Measurements from ENCODE around the gene LRRC3B.

The LRRC3B gene

GRCh38 chr3:26638113-26638512 lies 15.5 kb downstream of the LRRC3B start:
- in situ Hi-C loops (cut with HindIII; ENCODE audit: low pct_unique_long_range_greater_than_20kb, low sequenced_read_pairs) = no loop called here
- TF ChIP-seq JUND (IDR thresholded peaks at IDR 0.05; ENCODE audit: low read depth) = no peak
- DNase-seq (ENCODE audit: low read depth in 1 of 2, low spot score in 1 of 2) = no peak

- DNase-seq (ENCODE audit: low read depth in 1 of 2, low spot score in 1 of 2) = no peak
- no peak for TF ChIP-seq JUND (IDR thresholded peaks at IDR 0.05; ENCODE audit: low read depth)
- in situ Hi-C loops (cut with HindIII; ENCODE audit: low pct_unique_long_range_greater_than_20kb, low sequenced_read_pairs) = no loop called here
These were observed 16.8 kb downstream of the LRRC3B start for GRCh38 chr3:26639339-26639738.

DNA sequence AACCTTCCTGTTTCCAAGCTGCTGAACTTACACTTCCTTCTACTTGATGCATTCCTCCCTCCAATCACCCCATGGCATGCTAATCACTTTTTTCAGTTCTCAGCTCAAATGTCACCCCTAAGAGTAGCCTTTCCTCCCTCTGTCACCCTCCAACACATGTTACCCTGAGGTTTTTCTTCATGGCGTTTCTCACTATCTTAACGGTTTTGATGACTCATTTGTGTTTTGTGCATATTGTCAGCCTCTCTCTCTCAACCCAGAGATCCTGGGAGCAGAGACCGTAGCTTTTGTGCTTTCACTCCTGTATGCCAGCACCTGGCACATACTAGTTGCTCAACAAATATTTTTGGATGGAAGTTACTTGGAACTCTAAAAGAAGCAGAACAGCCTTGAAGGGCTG lies 24.5 kb downstream of the LRRC3B start:
- in situ Hi-C loops (cut with HindIII; ENCODE audit: low pct_unique_long_range_greater_than_20kb, low sequenced_read_pairs) = no loop called here
- DNase-seq (ENCODE audit: low read depth in 1 of 2, low spot score in 1 of 2) = no peak

GRCh38 chr3:26648461-26648860 lies 25.9 kb downstream of the LRRC3B start:
- in situ Hi-C loops (cut with HindIII; ENCODE audit: low pct_unique_long_range_greater_than_20kb, low sequenced_read_pairs) = no loop called here
- DNase-seq (ENCODE audit: low read depth in 1 of 2, low spot score in 1 of 2) = no peak

More for the DNA sequence above, 24.5 kb downstream of the LRRC3B start:
- TF ChIP-seq JUND (IDR thresholded peaks at IDR 0.05; ENCODE audit: low read depth) = no peak

DNA sequence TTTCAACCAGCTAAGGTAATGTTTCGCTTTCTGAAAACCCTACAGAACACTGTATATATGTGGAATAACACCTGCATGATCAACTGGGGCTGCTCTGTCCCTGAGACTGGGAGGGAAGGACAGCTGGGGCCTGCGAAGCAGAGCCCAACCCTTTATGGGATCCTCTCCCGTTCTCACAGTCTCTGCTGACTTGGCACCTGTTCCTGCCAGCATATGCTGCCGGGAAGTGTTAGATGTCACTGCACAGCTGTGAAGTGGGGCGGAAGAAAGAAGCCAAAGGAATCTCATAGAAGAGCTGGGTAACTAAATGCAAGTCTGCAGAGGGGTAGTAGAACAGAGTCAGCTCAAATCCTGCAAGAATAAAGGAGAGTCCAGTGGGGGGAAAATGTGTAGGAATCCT lies 29.6 kb downstream of the LRRC3B start:
- in situ Hi-C loops (cut with HindIII; ENCODE audit: low pct_unique_long_range_greater_than_20kb, low sequenced_read_pairs) = no loop called here
- DNase-seq (ENCODE audit: low read depth in 1 of 2, low spot score in 1 of 2) = no peak
- no peak for TF ChIP-seq JUND (IDR thresholded peaks at IDR 0.05; ENCODE audit: low read depth)

More at GRCh38 chr3:26648461-26648860, 25.9 kb downstream of the LRRC3B start:
- no peak for TF ChIP-seq JUND (IDR thresholded peaks at IDR 0.05; ENCODE audit: low read depth)

GRCh38 chr3:26653811-26654425 lies 31.3 kb downstream of the LRRC3B start:
- no peak for DNase-seq (ENCODE audit: low read depth in 1 of 2, low spot score in 1 of 2)
- no peak for TF ChIP-seq JUND (IDR thresholded peaks at IDR 0.05; ENCODE audit: low read depth)
- in situ Hi-C loops (cut with HindIII; ENCODE audit: low pct_unique_long_range_greater_than_20kb, low sequenced_read_pairs) = no loop called here

DNA sequence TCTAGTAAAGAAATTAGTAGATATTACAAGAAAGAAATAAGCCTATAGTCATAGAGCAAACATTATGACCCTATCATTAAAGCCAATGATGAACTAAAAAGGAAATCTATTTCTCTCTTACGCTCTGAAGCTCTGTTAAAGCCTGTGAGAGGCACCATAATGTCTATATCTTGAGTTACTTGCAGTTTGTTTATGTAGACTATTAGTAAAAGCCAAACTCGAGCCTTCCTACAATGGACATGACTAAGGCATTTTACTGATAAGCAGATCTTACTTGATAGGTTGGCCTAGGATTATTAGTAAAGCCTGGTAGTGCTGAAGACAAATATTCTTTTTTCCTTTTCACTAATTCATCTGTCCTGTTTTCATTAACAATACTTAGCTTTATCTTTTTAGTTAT lies 32.7 kb downstream of the LRRC3B start:
- DNase-seq (ENCODE audit: low read depth in 1 of 2, low spot score in 1 of 2) = no peak
- no peak for TF ChIP-seq JUND (IDR thresholded peaks at IDR 0.05; ENCODE audit: low read depth)
- in situ Hi-C loops (cut with HindIII; ENCODE audit: low pct_unique_long_range_greater_than_20kb, low sequenced_read_pairs) = no loop called here

GRCh38 chr3:26657348-26657976 lies 34.9 kb downstream of the LRRC3B start:
- in situ Hi-C loops (cut with HindIII; ENCODE audit: low pct_unique_long_range_greater_than_20kb, low sequenced_read_pairs) = no loop called here
- no peak for TF ChIP-seq JUND (IDR thresholded peaks at IDR 0.05; ENCODE audit: low read depth)
- no peak for DNase-seq (ENCODE audit: low read depth in 1 of 2, low spot score in 1 of 2)

DNA sequence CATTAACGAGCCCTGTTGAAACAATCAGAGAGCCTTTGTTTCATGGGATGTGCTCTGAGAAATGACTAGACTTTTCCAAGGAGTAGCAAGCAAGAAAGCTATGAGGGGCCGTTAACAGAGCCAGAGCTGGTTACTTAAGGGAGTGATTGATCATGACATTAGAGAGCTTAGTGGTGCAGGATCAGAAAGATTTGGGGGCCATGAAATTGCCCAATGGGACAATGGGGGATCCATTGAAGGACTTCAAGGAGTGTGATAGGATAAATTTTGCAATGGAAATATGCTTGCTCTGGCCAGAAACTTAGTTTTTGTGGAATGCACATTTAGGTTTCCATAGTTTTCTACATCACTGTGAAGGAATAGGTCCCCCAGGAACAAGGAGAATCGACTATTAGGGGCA lies 45.6 kb downstream of the LRRC3B start:
- DNase-seq (ENCODE audit: low read depth in 1 of 2, low spot score in 1 of 2) = no peak
- in situ Hi-C loops (cut with HindIII; ENCODE audit: low pct_unique_long_range_greater_than_20kb, low sequenced_read_pairs) = no loop called here
- TF ChIP-seq JUND (IDR thresholded peaks at IDR 0.05; ENCODE audit: low read depth) = no peak

DNA sequence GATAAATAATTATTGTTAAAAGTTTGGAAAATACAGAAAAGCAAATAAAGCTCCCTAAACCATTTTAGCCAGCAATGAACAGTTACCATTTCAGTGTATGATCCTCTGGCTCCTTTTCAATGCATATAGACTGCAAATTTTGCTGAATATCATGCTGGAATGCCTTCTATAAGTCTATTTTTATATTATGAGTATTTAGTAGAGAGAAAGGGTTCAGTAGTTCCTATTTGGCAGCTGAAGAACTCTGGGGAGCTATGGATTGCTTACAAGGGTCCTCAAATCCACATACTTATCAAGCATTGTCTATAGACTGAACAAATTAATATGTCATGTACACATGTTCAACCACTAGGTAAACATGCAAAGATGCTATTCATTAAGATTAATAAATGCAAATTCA lies 46.1 kb downstream of the LRRC3B start:
- in situ Hi-C loops (cut with HindIII; ENCODE audit: low pct_unique_long_range_greater_than_20kb, low sequenced_read_pairs) = no loop called here
- DNase-seq (ENCODE audit: low read depth in 1 of 2, low spot score in 1 of 2) = no peak
- TF ChIP-seq JUND (IDR thresholded peaks at IDR 0.05; ENCODE audit: low read depth) = no peak

DNA sequence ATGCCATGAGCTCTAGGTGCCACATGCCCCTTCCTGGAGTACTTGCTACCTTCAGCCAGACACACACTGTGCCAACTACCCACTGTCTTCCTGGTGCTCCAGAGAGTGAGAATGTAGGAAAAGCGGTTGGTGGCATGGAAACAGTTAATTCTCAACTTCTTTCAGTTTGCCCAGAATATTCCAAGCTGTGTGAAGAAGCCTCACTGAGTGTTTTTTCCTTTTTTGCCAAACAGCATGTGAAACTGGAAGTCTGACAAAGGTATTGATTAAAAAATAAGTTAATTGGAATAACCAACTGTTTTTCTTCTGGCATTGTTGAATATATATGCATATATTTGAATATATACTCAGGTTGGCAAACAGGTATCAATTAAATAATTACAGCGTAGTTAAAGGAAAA lies 52.8 kb downstream of the LRRC3B start:
- DNase-seq (ENCODE audit: low read depth in 1 of 2, low spot score in 1 of 2) = no peak
- in situ Hi-C loops (cut with HindIII; ENCODE audit: low pct_unique_long_range_greater_than_20kb, low sequenced_read_pairs) = no loop called here
- TF ChIP-seq JUND (IDR thresholded peaks at IDR 0.05; ENCODE audit: low read depth) = no peak

- TF ChIP-seq JUND (IDR thresholded peaks at IDR 0.05; ENCODE audit: low read depth) = no peak
- no peak for DNase-seq (ENCODE audit: low read depth in 1 of 2, low spot score in 1 of 2)
- in situ Hi-C loops (cut with HindIII; ENCODE audit: low pct_unique_long_range_greater_than_20kb, low sequenced_read_pairs) = no loop called here
These were observed 59.1 kb downstream of the LRRC3B start for GRCh38 chr3:26681632-26682031.

DNA sequence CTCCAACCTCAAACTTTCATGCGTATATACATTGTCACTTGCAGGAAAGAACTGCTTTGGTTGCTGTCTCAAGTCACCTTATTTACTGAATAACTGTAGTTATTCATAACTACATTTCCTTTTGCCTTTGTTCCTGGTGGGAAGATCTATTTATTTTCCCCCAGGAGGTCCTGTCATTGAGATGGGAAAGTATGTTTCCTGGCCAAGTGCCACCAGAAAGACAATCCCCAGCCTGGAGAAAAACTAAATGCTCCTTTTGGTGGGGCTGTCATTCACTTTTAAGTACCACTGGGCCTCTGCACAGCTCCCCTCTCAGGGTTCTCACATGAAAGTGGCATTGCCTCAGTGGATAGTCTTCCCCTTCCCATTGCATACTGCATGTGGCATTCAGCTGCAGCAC lies 59.8 kb downstream of the LRRC3B start:
- no peak for TF ChIP-seq JUND (IDR thresholded peaks at IDR 0.05; ENCODE audit: low read depth)
- in situ Hi-C loops (cut with HindIII; ENCODE audit: low pct_unique_long_range_greater_than_20kb, low sequenced_read_pairs) = no loop called here
- no peak for DNase-seq (ENCODE audit: low read depth in 1 of 2, low spot score in 1 of 2)

DNA sequence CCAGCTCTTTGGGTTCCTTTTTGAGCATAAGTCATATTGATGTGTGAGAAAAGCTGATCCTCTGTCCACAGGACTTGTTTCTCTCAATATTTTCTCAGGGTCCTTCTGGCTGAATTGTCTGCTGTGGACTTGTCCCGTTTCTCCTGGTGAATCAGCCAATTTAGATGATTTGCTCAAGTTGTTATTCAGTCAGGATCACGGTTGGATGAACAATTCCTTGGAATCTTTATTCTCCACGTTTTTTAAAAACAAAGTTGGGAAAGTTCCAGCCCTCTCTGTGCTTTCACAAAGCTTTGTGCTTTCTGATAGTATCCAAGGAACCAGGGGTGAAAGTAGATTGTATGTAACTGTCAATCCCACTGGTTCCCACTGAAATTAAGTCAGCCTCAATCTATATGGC lies 61.3 kb downstream of the LRRC3B start:
- TF ChIP-seq JUND (IDR thresholded peaks at IDR 0.05; ENCODE audit: low read depth) = no peak
- no peak for DNase-seq (ENCODE audit: low read depth in 1 of 2, low spot score in 1 of 2)

More for the DNA sequence above, 61.3 kb downstream of the LRRC3B start:
- in situ Hi-C loops (cut with HindIII; ENCODE audit: low pct_unique_long_range_greater_than_20kb, low sequenced_read_pairs) = no loop called here

Measured in T47D (cell line).